K562 (cell line): ENCODE results near the gene PDGFC. TPM values are rescaled to one million over a fixed set of nuclear protein-coding genes. Genes with fewer than 3 reads are reported as not detected.

Experiments used
- ATAC-seq: fragments of 200-7000 bp; cut with Tn5 transposase; 3 replicates; pipeline ENCODE4 v1.9.1; 2020; ENCODE audit warnings: moderate library complexity
- BruUV-seq: library from RNA; stranded (reverse); fragments of 400-500 nt; replicated peaks from 2 replicates; lab custom pipeline; 2021; lab: Mats Ljungman, UMichigan
- CTCF ChIA-PET: fragments of 300-600 bp; formaldehyde crosslinking; extraction: SDS; loops from one replicate; lab custom pipeline; 2021; ENCODE audit warnings: low intra/inter-chr PET ratio; lab: Yijun Ruan, JAX
- POLR2A ChIA-PET: fragments of 300-600, 350-650 bp; sonication (Branson Sonifier 250); formaldehyde crosslinking; extraction: SDS; loops from one replicate; lab custom pipeline; 2021; ENCODE audit warnings: antibody characterized with exemption, inconsistent platforms; lab: Yijun Ruan, JAX
- DNase-seq, 4 experiments: peaks; one replicate each; pipeline versions ENCODE4 v3.0.0 to v3.0.0-alpha.2; 2011 to 2018; ENCODE audit warnings: low spot score in 3 of 4, mixed read lengths in 3 of 4; ENCODE audit errors: extremely low read depth in 1 of 4
- FAIRE-seq: peaks from 2 replicates; lab custom pipeline; 2011; peaks lifted over from hg19 to GRCh38; lab: Jason Lieb, UNC
- H2AFZ ChIP-seq: 2 replicates; pipeline ENCODE4 v1.6.0; 2011; ENCODE audit warnings: low read depth, low read length, control low read depth, inconsistent platforms
- H3K27ac ChIP-seq: fragments of 200-600 bp; 3 replicates; pipeline ENCODE4 v1.8.0; 2011; ENCODE audit warnings: low read depth, mild to moderate bottlenecking, control low read depth, inconsistent platforms, low read length, moderate library complexity, mixed read lengths; ENCODE audit errors: extremely low read depth
- H3K27me3 ChIP-seq, 2 experiments: fragments of 300-600 bp in 1 of 2; 2 replicates in 1 of 2; 3 replicates in 1 of 2; pipeline versions ENCODE4 v1.6.0 to v1.8.0; 2011; ENCODE audit warnings: inconsistent platforms in 2 of 2, low read length in 2 of 2, mild to moderate bottlenecking in 1 of 2, mixed read lengths in 1 of 2, moderate library complexity in 1 of 2; ENCODE audit not compliant: control insufficient read depth in 2 of 2, insufficient read depth in 2 of 2
- H3K36me3 ChIP-seq: fragments of 300-600 bp; 3 replicates; pipeline ENCODE4 v1.8.0; 2011; ENCODE audit warnings: mild to moderate bottlenecking, low read length, inconsistent platforms; ENCODE audit not compliant: control insufficient read depth, insufficient read depth
- H3K4me1 ChIP-seq, 2 experiments: fragments of 200-600 bp in 1 of 2; replicated peaks in 1 of 2; 2 replicates in 1 of 2; 3 replicates in 1 of 2; pipeline versions ENCODE4 v1.5.1 to v1.8.0; 2011; ENCODE audit warnings: inconsistent platforms in 2 of 2, low read length in 2 of 2, mild to moderate bottlenecking in 1 of 2, mixed read lengths in 1 of 2, moderate library complexity in 1 of 2; ENCODE audit not compliant: control insufficient read depth in 2 of 2, insufficient read depth in 2 of 2
- H3K4me2 ChIP-seq: 2 replicates; pipeline ENCODE4 v1.6.1; 2011; ENCODE audit warnings: low read length, control low read depth, inconsistent platforms, mixed read lengths; ENCODE audit not compliant: insufficient read depth
- H3K4me3 ChIP-seq: fragments of 200-600 bp; sonication (generic), shearing (Covaris generic); 2 replicates; pipeline ENCODE4 v1.5.1; 2016; ENCODE audit warnings: control low read depth, inconsistent platforms
- H3K79me2 ChIP-seq: fragments of 200-600 bp; 3 replicates; pipeline ENCODE4 v1.8.0; 2011; ENCODE audit warnings: low read length, inconsistent platforms; ENCODE audit not compliant: control insufficient read depth, insufficient read depth
- H3K9ac ChIP-seq, 2 experiments: 2 replicates each; pipeline versions ENCODE4 v1.6.0 to v1.6.1; 2011; ENCODE audit warnings: low read depth in 2 of 2, low read length in 2 of 2, control low read depth in 1 of 2, inconsistent platforms in 1 of 2, mild to moderate bottlenecking in 1 of 2, mixed read lengths in 1 of 2; ENCODE audit not compliant: insufficient read depth in 1 of 2
- H3K9me1 ChIP-seq: one replicate; pipeline ENCODE4 v1.6.0; 2011; ENCODE audit warnings: inconsistent platforms, mild to moderate bottlenecking, low read length, moderate library complexity; ENCODE audit not compliant: control insufficient read depth, insufficient read depth
- H3K9me3 ChIP-seq: replicated peaks from 2 replicates; pipeline ENCODE4 v1.5.1; 2011; ENCODE audit warnings: low read depth, low read length, inconsistent platforms; ENCODE audit not compliant: control insufficient read depth, insufficient read depth
- H4K20me1 ChIP-seq: replicated peaks from 2 replicates; pipeline ENCODE4 v1.6.1; 2011; ENCODE audit warnings: low read length, inconsistent platforms, mixed read lengths; ENCODE audit not compliant: control insufficient read depth, insufficient read depth
- ARHGAP35 ChIP-seq: fragments of 450-650 bp; IDR thresholded peaks from 2 replicates; pipeline ENCODE4 v1.6.1; 2018; ENCODE audit not compliant: partially characterized antibody
- ARID1B ChIP-seq: fragments of 450-650 bp; IDR thresholded peaks from 2 replicates; pipeline ENCODE4 v1.6.1; 2016; ENCODE audit warnings: antibody characterized with exemption, mild to moderate bottlenecking, inconsistent platforms
- CBFB ChIP-seq: sonication (generic); formaldehyde crosslinking; IDR thresholded peaks from 2 replicates; pipeline ENCODE4 v1.4.0; 2020; ENCODE audit warnings: mild to moderate bottlenecking, missing genetic modification reagents
- DPF2 ChIP-seq: fragments of 450-650 bp; IDR thresholded peaks from 2 replicates; pipeline ENCODE4 v1.6.1; 2016
- ELF2 ChIP-seq: fragments of 250-450 bp; sonication (Bioruptor Pico); IDR thresholded peaks from 2 replicates; pipeline ENCODE4 v1.5.0; 2021; ENCODE audit warnings: mild to moderate bottlenecking
- KAT8 ChIP-seq: fragments of 450-650 bp; IDR thresholded peaks from 2 replicates; pipeline ENCODE4 v1.6.1; 2016; ENCODE audit warnings: low read depth, mild to moderate bottlenecking
- MLX ChIP-seq, 2 experiments: fragments of 450-650 bp in 1 of 2; sonication (generic) in 1 of 2; formaldehyde crosslinking; conservative IDR thresholded peaks; 2 replicates each; pipeline versions ENCODE4 v1.4.0 to v1.8.1; 2020 to 2022; ENCODE audit warnings: mild to moderate bottlenecking in 1 of 2, missing genetic modification reagents in 1 of 2
- NR1H2 ChIP-seq: sonication (generic); formaldehyde crosslinking; IDR thresholded peaks from 2 replicates; pipeline ENCODE4 v1.4.0; 2020; ENCODE audit warnings: mild to moderate bottlenecking, missing genetic modification reagents
- PRPF4 ChIP-seq: fragments of 200-400 bp; formaldehyde crosslinking; IDR thresholded peaks from one replicate; pipeline ENCODE4 v1.6.1; 2017; ENCODE audit warnings: low read length, low read depth, mild to moderate bottlenecking; ENCODE audit not compliant: insufficient read depth, poor library complexity, severe bottlenecking
- SAFB ChIP-seq: fragments of 200-400 bp; formaldehyde crosslinking; IDR thresholded peaks from 2 replicates; pipeline ENCODE4 v1.6.1; 2017; ENCODE audit warnings: low read depth, low read length, borderline replicate concordance
- TBP ChIP-seq: optimal IDR thresholded peaks from 2 replicates; pipeline ENCODE3; 2011; ENCODE audit warnings: low read depth, low read length, improper control_type of control experiment
- TFE3 ChIP-seq: fragments of 450-650 bp; formaldehyde crosslinking; IDR thresholded peaks from 2 replicates; pipeline ENCODE4 v1.4.0; 2020; ENCODE audit warnings: mild to moderate bottlenecking, mixed read lengths
- ZNF175 ChIP-seq: fragments of 200-800 bp; sonication (Bioruptor generic); IDR thresholded peaks from 2 replicates; pipeline ENCODE4 v1.6.1; 2016; ENCODE audit warnings: low read depth, mild to moderate bottlenecking, missing genetic modification characterization, missing compliant biosample characterization
- ZNF280A ChIP-seq: fragments of 450-650 bp; IDR thresholded peaks from 2 replicates; pipeline ENCODE4 v1.6.1; 2018; ENCODE audit warnings: mild to moderate bottlenecking, low read depth; ENCODE audit not compliant: partially characterized antibody
- ZNF518B ChIP-seq: fragments of 250-450 bp; sonication (Bioruptor Pico); IDR thresholded peaks from 2 replicates; pipeline ENCODE4 v1.5.0; 2021; ENCODE audit warnings: mild to moderate bottlenecking, moderate library complexity
- WGBS: fragments of 100-300 bp; shearing (Covaris generic); methylation state at CpG from one replicate; pipeline ENCODE4 v1.1.6; 2016; ENCODE audit warnings: low coverage, mixed read lengths; ENCODE audit not compliant: insufficient coverage; ENCODE audit errors: missing lambda C conversion rate; 5-methylcytosine and 5-hydroxymethylcytosine counted together
- in situ Hi-C: fragments of 300-500 bp; cut with MboI; formaldehyde crosslinking; loops from 4 replicates; pipeline ENCODE4 v1.15.0; 2018; ENCODE audit warnings: inconsistent platforms, mixed read lengths
- intact Hi-C: fragments of 100-400 bp; cut with micrococcal nuclease; formaldehyde crosslinking; loops from 2 replicates; pipeline ENCODE4 v1.14.2; 2022
- polyA plus RNA-seq, 8 experiments: library from polyadenylated mRNA; depleted of rRNA in 4 of 8; stranded (reverse) in 5 of 8; unstranded in 3 of 8; fragments of >200 nt; fragmentation: Nextera tagmentation in 2 of 8; fragmentation: Illumina TruSeq in 1 of 8; extraction: Ambion mirVana in 2 of 8; extraction: Trizol in 1 of 8; gene quantifications; 2 replicates each; pipeline versions ENCODE4 v1.2.1 to v1.2.3, GENCODE V29; 2011 to 2014; ENCODE audit warnings: inconsistent platforms in 1 of 8, missing spikeins in 1 of 8
- total RNA-seq, 7 experiments: library from RNA; depleted of rRNA in 6 of 7; stranded (reverse); fragments of >200 nt in 6 of 7; fragmentation: Illumina TruSeq in 2 of 7; extraction: Trizol in 2 of 7; gene quantifications; 2 replicates each; pipeline versions ENCODE4 v1.2.1 to v1.2.3, GENCODE V29; 2011 to 2021; ENCODE audit warnings: low replicate concordance in 1 of 7

PDGFC gene
- total and polyA plus RNA-seq, 9 of the 15 experiments (the other 6 are each of a cell fraction or from before 2014, with no cell fraction given) = not detected

GRCh38 chr4:156829201-156829873 lies 142.3 kb downstream of the PDGFC start:
- ChIA-PET CTCF (no interaction called here), POLR2A (no interaction called here)
- intact Hi-C loops (no loop called here), in situ Hi-C loops (no loop called here)
- Histone ChIP-seq H3K9me1 (no peaks in the 10 kb centered on the region), H3K4me2 (no peak overlapping the region), H3K9ac (no peak overlapping the region), H2AFZ (no peak overlapping the region), H3K79me2 (no peaks in the 10 kb centered on the region), H3K27ac (no peak overlapping the region), H3K9me3 (0 out of 2 replicates have a peak, but pooled peaks cover 2% of the 10 kb centered on the region), H3K4me1 (no peaks in the 10 kb centered on the region), H3K4me3 (no peak overlapping the region), H3K27me3 (no peaks in the 10 kb centered on the region), H3K36me3 (no peaks in the 10 kb centered on the region), H4K20me1 (no peaks in the 10 kb centered on the region)
- ATAC-seq (no peak), DNase-seq (no peak), FAIRE-seq (no peak)
- no TSS peak for BruUV-seq
- 0% methylated on average over 4 of the region's 4 CpGs for WGBS
- TF ChIP-seq MLX (CRISPR knock-in tag; conservative IDR thresholded peaks at IDR 0.05) (no peak), ARHGAP35 (no peak), PRPF4 (no peak), TBP (no peak), NR1H2 (CRISPR knock-in tag) (no peak), ZNF280A (no peak), ZNF175 (CRISPR knock-in tag) (no peak), ELF2 (CRISPR knock-in tag) (no peak), KAT8 (no peak), ZNF518B (CRISPR knock-in tag) (no peak), SAFB (no peak), DPF2 (no peak), ARID1B (no peak), CBFB (CRISPR knock-in tag) (no peak), TFE3 (CRISPR knock-in tag) (no peak)
